Activated CD4-positive, alpha-beta T cell treated with anti-CD3 and anti-CD28 coated beads for 4 hours (primary cell): ENCODE results near the gene USP3.
"Not testable (repeated sequence)": the region's sequence is repeated elsewhere in the genome, so short reads cannot be mapped to it uniquely, and the experiment has no call there.

Experiments used
- DNase-seq, 2 donors: peaks; one replicate each; pipeline ENCODE4 v3.0.0-alpha.2; 2020

Gene USP3

GRCh38 chr15:63617147-63617546 lies 112.8 kb downstream of the USP3 start:
- not testable (repeated sequence) for DNase-seq

GRCh38 chr15:63617627-63618026 lies 113.2 kb downstream of the USP3 start:
- DNase-seq: not testable (repeated sequence)

GRCh38 chr15:63620760-63621159 lies 116.4 kb downstream of the USP3 start:
- DNase-seq: not testable (repeated sequence)

GRCh38 chr15:63623232-63623969 lies 119.0 kb downstream of the USP3 start:
- DNase-seq: no peak

GRCh38 chr15:63626955-63627354 lies 122.6 kb downstream of the USP3 start:
- DNase-seq: no peak

- no peak for DNase-seq
Observed at GRCh38 chr15:63628123-63628822, 123.9 kb downstream of the USP3 start.

- DNase-seq: no peak
Observed at GRCh38 chr15:63630036-63630751, 125.8 kb downstream of the USP3 start.

GRCh38 chr15:63633312-63633711 lies 128.9 kb downstream of the USP3 start:
- DNase-seq: no peak

GRCh38 chr15:63634154-63634553 lies 129.8 kb downstream of the USP3 start:
- DNase-seq: no peak

GRCh38 chr15:63636518-63637061 lies 132.2 kb downstream of the USP3 start:
- DNase-seq: no peak

- DNase-seq: no peak
Observed at GRCh38 chr15:63638839-63639238, 134.4 kb downstream of the USP3 start.

- DNase-seq: no peak
Observed at GRCh38 chr15:63640146-63640545, 135.8 kb downstream of the USP3 start.
